Adrenal gland (tissue), 12 donors: ENCODE data around the gene GAL3ST1. TPM values are rescaled to one million over a fixed set of nuclear protein-coding genes. Genes with fewer than 3 reads are reported as not detected.

ENCODE experiments used
- DNase-seq, 7 donors: peaks; one replicate each; pipeline ENCODE4 v3.0.0-alpha.2; 2019 to 2020
- H3K27ac ChIP-seq, 5 donors: fragments of 200-600 bp; sonication (generic) in 4 of 5; 1 replicate in 3 of 5; 2 replicates in 2 of 5; pipeline versions ENCODE4 v1.5.1 to v1.8.0; 2016 to 2020; ENCODE audit warnings: mild to moderate bottlenecking in 1 of 5
- H3K27me3 ChIP-seq: fragments of 200-600 bp; 2 replicates; pipeline ENCODE4 v1.8.0; 2021
- H3K36me3 ChIP-seq, 2 donors: fragments of 200-600 bp; replicated peaks in 1 of 2; 1 replicate in 1 of 2; 2 replicates in 1 of 2; pipeline versions ENCODE4 v1.5.1 to v1.8.0; 2018 to 2022
- H3K4me1 ChIP-seq, 2 donors: fragments of 200-600 bp; replicated peaks in 1 of 2; 1 replicate in 1 of 2; 2 replicates in 1 of 2; pipeline versions ENCODE4 v1.5.1 to v1.8.0; 2018 to 2021
- H3K4me3 ChIP-seq, 4 donors: fragments of 200-600 bp; sonication (generic) in 3 of 4; one replicate each; pipeline ENCODE4 v1.5.1; 2016 to 2018
- H3K9me3 ChIP-seq, 3 donors: fragments of 200-600 bp; sonication (generic) in 1 of 3; replicated peaks in 1 of 3; 1 replicate in 2 of 3; 2 replicates in 1 of 3; pipeline versions ENCODE4 v1.5.1 to v1.8.0; 2016 to 2021
- CTCF ChIP-seq, 6 experiments: fragments of 450-650 bp in 4 of 6; fragments of 200-600 bp in 2 of 6; sonication (generic) in 1 of 6; IDR thresholded peaks; 1 replicate in 5 of 6; 2 replicates in 1 of 6; pipeline versions ENCODE4 v1.5.1 to v1.8.0; 2016 to 2021; ENCODE audit warnings: antibody characterized with exemption in 6 of 6, mild to moderate bottlenecking in 2 of 6, moderate library complexity in 1 of 6
- POLR2A ChIP-seq, 2 donors: fragments of 450-650 bp; IDR thresholded peaks; one replicate each; pipeline ENCODE4 v1.6.1; 2017; ENCODE audit warnings: antibody characterized with exemption in 2 of 2, mild to moderate bottlenecking in 2 of 2, moderate library complexity in 1 of 2
- WGBS, 4 donors: extraction: QIAGEN DNeasy Blood & Tissue Kit in 2 of 4; methylation state at CpG; one replicate each; pipeline versions ENCODE4 v1.1.5 to v1.1.7; 2013 to 2017; 5-methylcytosine and 5-hydroxymethylcytosine counted together
- intact Hi-C, 2 donors: fragments of 100-400 bp; cut with DNase I; formaldehyde crosslinking; loops; one replicate each; pipeline versions ENCODE4 v1.14.1 to v1.15.0; 2022 to 2023
- polyA plus RNA-seq, 3 donors: library from polyadenylated mRNA; stranded (reverse); fragments of 200-250 nt in 2 of 3; fragments of 350-450 nt in 1 of 3; fragmentation: Illumina TruSeq in 1 of 3; extraction: RNeasy Lipid Tissue Mini Kit (QIAGEN cat#74804) in 1 of 3; gene quantifications; one replicate each; pipeline ENCODE4 v1.2.3, GENCODE V29; 2013 to 2014
- total RNA-seq, 9 donors: library from RNA; depleted of rRNA in 4 of 9; stranded (reverse); fragments of >200 nt in 4 of 9; fragments of 120-200 nt in 1 of 9; fragmentation: NEBNext Ultra II Directional in 1 of 9; extraction: Animal tissue kit (Norgen Biotek cat#: 25700) in 1 of 9; gene quantifications; one replicate each; pipeline versions ENCODE4 v1.1.0 to v1.2.4, GENCODE V29; 2013 to 2023
- donor health status: healthy with polysubstance abuse.
- donor health status: Bipolar disorder and iron deficiency.
- donor health status: DM: yes; HTN: yes; CAD: no.
- donor health status: DM: no; HTN: no; CAD: no.
- donor health status: DM: no; HTN: no; CAD: no.
- donor health status: DM: yes; HTN: yes; CAD: no.

GAL3ST1 gene
- total and polyA plus RNA-seq, 12 donors = 0.31 to 0.72 (median 0.45) TPM; not detected in 8

GRCh38 chr22:30511109-30511508 lies 63.4 kb downstream of the GAL3ST1 start:
- intact Hi-C loops = no loop called here
- Histone ChIP-seq H3K36me3 (no peaks in the 10 kb centered on the region), H3K27me3 (no peaks in the 10 kb centered on the region), H3K4me3 (no peak overlapping the region), H3K27ac (no peak overlapping the region), H3K9me3 (no peaks in the 10 kb centered on the region), H3K4me1 (no peaks in the 10 kb centered on the region)
- 75 to 82% (median 77%) methylated on average over 9 of the region's 9 CpGs for WGBS, 4 donors
- no peak for DNase-seq
- TF ChIP-seq CTCF (IDR thresholded peaks at IDR 0.05) (no peak), POLR2A (IDR thresholded peaks at IDR 0.05) (no peak)

GRCh38 chr22:30508216-30508615 lies 66.2 kb downstream of the GAL3ST1 start:
- TF ChIP-seq CTCF (IDR thresholded peaks at IDR 0.05) (no peak), POLR2A (IDR thresholded peaks at IDR 0.05) (no peak)

GRCh38 chr22:30507670-30508069 lies 66.8 kb downstream of the GAL3ST1 start:
- H3K4me1 ChIP-seq = no peaks in the 10 kb centered on the region
- no peak overlapping the region for H3K4me3 ChIP-seq
- intact Hi-C loops = no loop called here
- WGBS, 4 donors = 74 to 86% (median 78%) methylated on average over 4 of the region's 4 CpGs
- no peaks in the 10 kb centered on the region for H3K9me3 ChIP-seq
- peaks cover 5% of the 10 kb centered on the region for H3K27me3 ChIP-seq
- no peaks in the 10 kb centered on the region for H3K36me3 ChIP-seq
- TF ChIP-seq POLR2A (IDR thresholded peaks at IDR 0.05) (no peak), CTCF (IDR thresholded peaks at IDR 0.05) (no peak)
- no peak overlapping the region for H3K27ac ChIP-seq
- DNase-seq = no peak

More at GRCh38 chr22:30508216-30508615, 66.2 kb downstream of the GAL3ST1 start:
- Histone ChIP-seq H3K27me3 (peaks cover 5% of the 10 kb centered on the region), H3K4me3 (no peak overlapping the region), H3K9me3 (no peaks in the 10 kb centered on the region), H3K4me1 (no peaks in the 10 kb centered on the region), H3K36me3 (no peaks in the 10 kb centered on the region), H3K27ac (no peak overlapping the region)
- WGBS, 4 donors = 53 to 92% (median 83%) methylated on average over 5 of the region's 5 CpGs
- intact Hi-C loops = no loop called here
- no peak for DNase-seq

- H3K36me3 ChIP-seq = no peaks in the 10 kb centered on the region
- H3K4me3 ChIP-seq = no peak overlapping the region
- no peaks in the 10 kb centered on the region for H3K4me1 ChIP-seq
- H3K9me3 ChIP-seq = no peaks in the 10 kb centered on the region
- 75 to 87% (median 80%) methylated on average over 7 to 8 of the region's 8 CpGs for WGBS, 4 donors
- intact Hi-C loops = no loop called here
- DNase-seq = peak in 4 of 7 donors; percentile 14 to 58 (median 28)
- TF ChIP-seq CTCF (IDR thresholded peaks at IDR 0.05) = no peak
- no peak for TF ChIP-seq POLR2A (IDR thresholded peaks at IDR 0.05)
- no peak overlapping the region for H3K27ac ChIP-seq
- peaks cover 5% of the 10 kb centered on the region for H3K27me3 ChIP-seq
Observed at GRCh38 chr22:30506507-30506968, 67.9 kb downstream of the GAL3ST1 start.

Other genes with a start within 250 kb of the GAL3ST1 start
- gene TBC1D10A, start 247.7 kb downstream of the GAL3ST1 start, total RNA-seq = 10 to 100 TPM; 22.0 to 55.0 (median 31.4) TPM
- gene TBC1D10A, start 247.7 kb downstream of the GAL3ST1 start, polyA plus RNA-seq = 10 to 100 TPM; 11.7 to 23.2 (median 14.2) TPM
- 100 to 1,000 TPM in 6 of 9 donors, 10 to 100 TPM in 3; 26.8 to 212 (median 141) TPM for gene SF3A1, start 217.8 kb downstream of the GAL3ST1 start, total RNA-seq
- 10 to 100 TPM; 15.7 to 69.6 (median 24.1) TPM for gene SF3A1, start 217.8 kb downstream of the GAL3ST1 start, polyA plus RNA-seq
- gene CCDC157, start 217.7 kb downstream of the GAL3ST1 start, total RNA-seq = 1 to 10 TPM in 8 of 9 donors, under 1 TPM in 1; 0.48 to 9.9 (median 2.7) TPM
- gene CCDC157, start 217.7 kb downstream of the GAL3ST1 start, polyA plus RNA-seq = 1 to 10 TPM in 2 of 3 donors, under 1 TPM in 1; 0.75 to 5.3 (median 3.7) TPM
- gene RNF215, start 187.3 kb downstream of the GAL3ST1 start, total RNA-seq = 10 to 100 TPM in 5 of 9 donors, 1 to 10 TPM in 4; 7.7 to 20.1 (median 10.1) TPM
- gene RNF215, start 187.3 kb downstream of the GAL3ST1 start, polyA plus RNA-seq = 10 to 100 TPM in 2 of 3 donors, 1 to 10 TPM in 1; 2.0 to 17.4 (median 17.1) TPM
- 1 to 10 TPM in 8 of 9 donors, under 1 TPM in 1; 0.78 to 7.7 (median 4.9) TPM for gene SEC14L2, start 177.6 kb downstream of the GAL3ST1 start, total RNA-seq
- 1 to 10 TPM in 2 of 3 donors, under 1 TPM in 1; 0.99 to 3.1 (median 2.1) TPM for gene SEC14L2, start 177.6 kb downstream of the GAL3ST1 start, polyA plus RNA-seq
- 10 to 100 TPM; 10.4 to 36.3 (median 14.0) TPM for gene MTFP1, start 148.9 kb downstream of the GAL3ST1 start, total RNA-seq
- 10 to 100 TPM; 13.7 to 19.7 (median 16.3) TPM for gene MTFP1, start 148.9 kb downstream of the GAL3ST1 start, polyA plus RNA-seq
- under 1 TPM in 1 of 9 donors, not detected in 8; 0.27 TPM for gene SEC14L3, start 102.6 kb downstream of the GAL3ST1 start, total RNA-seq
- gene SEC14L3, start 102.6 kb downstream of the GAL3ST1 start, polyA plus RNA-seq = not detected
- 1 to 10 TPM in 6 of 9 donors, under 1 TPM in 3; 0.17 to 2.6 (median 1.1) TPM for gene SEC14L4, start 69.0 kb downstream of the GAL3ST1 start, total RNA-seq
- under 1 TPM; 0.29 to 0.64 (median 0.47) TPM for gene SEC14L4, start 69.0 kb downstream of the GAL3ST1 start, polyA plus RNA-seq
- gene SEC14L6, start 27.9 kb downstream of the GAL3ST1 start, total RNA-seq = 1 to 10 TPM in 5 of 9 donors, under 1 TPM in 3, not detected in 1; 0.19 to 4.3 (median 1.3) TPM
- gene SEC14L6, start 27.9 kb downstream of the GAL3ST1 start, polyA plus RNA-seq = 1 to 10 TPM in 1 of 3 donors, under 1 TPM in 2; 0.32 to 1.5 (median 0.74) TPM
- 100 to 1,000 TPM in 1 of 9 donors, 10 to 100 TPM in 8; 46.0 to 105 (median 60.1) TPM for gene PES1, start 17.2 kb upstream of the GAL3ST1 start, total RNA-seq
- 100 to 1,000 TPM in 1 of 3 donors, 10 to 100 TPM in 2; 63.6 to 117 (median 68.5) TPM for gene PES1, start 17.2 kb upstream of the GAL3ST1 start, polyA plus RNA-seq
- gene TCN2, start 32.5 kb upstream of the GAL3ST1 start, total RNA-seq = 100 to 1,000 TPM in 1 of 9 donors, 10 to 100 TPM in 8; 24.0 to 108 (median 60.7) TPM
- gene TCN2, start 32.5 kb upstream of the GAL3ST1 start, polyA plus RNA-seq = 10 to 100 TPM; 12.8 to 21.9 (median 17.8) TPM
- gene SLC35E4, start 61.1 kb upstream of the GAL3ST1 start, total RNA-seq = 1 to 10 TPM in 8 of 9 donors, under 1 TPM in 1; 0.60 to 7.0 (median 3.8) TPM
- 1 to 10 TPM; 1.3 to 2.0 (median 2.0) TPM for gene SLC35E4, start 61.1 kb upstream of the GAL3ST1 start, polyA plus RNA-seq
- gene DUSP18, start 93.2 kb upstream of the GAL3ST1 start, total RNA-seq = 1 to 10 TPM; 3.9 to 8.9 (median 6.2) TPM
- gene DUSP18, start 93.2 kb upstream of the GAL3ST1 start, polyA plus RNA-seq = 1 to 10 TPM; 1.4 to 5.0 (median 3.8) TPM
- 10 to 100 TPM; 15.2 to 35.6 (median 24.3) TPM for gene OSBP2, start 120.2 kb upstream of the GAL3ST1 start, total RNA-seq
- 10 to 100 TPM in 2 of 3 donors, 1 to 10 TPM in 1; 7.3 to 13.4 (median 11.7) TPM for gene OSBP2, start 120.2 kb upstream of the GAL3ST1 start, polyA plus RNA-seq